HepG2 (cell line): ENCODE results near the gene TAF12. TPM values are rescaled to one million over a fixed set of nuclear protein-coding genes. Genes with fewer than 3 reads are reported as not detected.

ENCODE experiments used
- ATAC-seq: fragments of 200-7000 bp; cut with Tn5 transposase; 3 replicates; pipeline ENCODE4 v1.9.1; 2020; ENCODE audit warnings: mild to moderate bottlenecking, moderate library complexity
- BruUV-seq: library from RNA; stranded (reverse); fragments of 400-500 nt; replicated peaks from 2 replicates; lab custom pipeline; 2021; lab: Mats Ljungman, UMichigan
- CTCF ChIA-PET: fragments of 300-600 bp; formaldehyde crosslinking; extraction: SDS; loops from one replicate; lab custom pipeline; 2021; ENCODE audit warnings: low total read pairs, inconsistent platforms, low intra/inter-chr PET ratio; lab: Yijun Ruan, JAX
- POLR2A ChIA-PET: fragments of 350-600 bp; sonication (Branson Sonifier 250); formaldehyde crosslinking; loops from one replicate; lab custom pipeline; 2020; ENCODE audit warnings: antibody characterized with exemption, inconsistent platforms; lab: Yijun Ruan, JAX
- DNase-seq: peaks from one replicate; pipeline ENCODE4 v3.0.0-alpha.2; 2015; ENCODE audit warnings: low spot score
- FAIRE-seq: peaks from 3 replicates; lab custom pipeline; 2011; peaks lifted over from hg19 to GRCh38; lab: Jason Lieb, UNC
- H2AFZ ChIP-seq: one replicate; pipeline ENCODE4 v1.6.1; 2011; ENCODE audit warnings: low read length, inconsistent platforms
- H3K27ac ChIP-seq: fragments of 300-600 bp; 3 replicates; pipeline ENCODE4 v1.8.0; 2011; ENCODE audit warnings: mixed run types, mild to moderate bottlenecking, mixed read lengths, low read length, inconsistent platforms; ENCODE audit not compliant: insufficient read depth; ENCODE audit errors: extremely low read length
- H3K27me3 ChIP-seq, 2 experiments: fragments of 200-600 bp in 1 of 2; 2 replicates in 1 of 2; 3 replicates in 1 of 2; pipeline versions ENCODE4 v1.6.0 to v1.8.0; 2011; ENCODE audit warnings: low read length in 2 of 2, mild to moderate bottlenecking in 2 of 2, moderate library complexity in 2 of 2, inconsistent platforms in 1 of 2; ENCODE audit not compliant: insufficient read depth in 2 of 2, control insufficient read depth in 1 of 2
- H3K36me3 ChIP-seq, 2 experiments: fragments of 200-600 bp in 1 of 2; replicated peaks in 1 of 2; 2 replicates in 1 of 2; 3 replicates in 1 of 2; pipeline versions ENCODE4 v1.5.1 to v1.8.0; 2011; ENCODE audit warnings: low read length in 2 of 2, inconsistent platforms in 1 of 2; ENCODE audit not compliant: insufficient read depth in 2 of 2, control insufficient read depth in 1 of 2
- H3K4me1 ChIP-seq: 2 replicates; pipeline ENCODE4 v1.5.1; 2012; ENCODE audit warnings: low read length, inconsistent platforms; ENCODE audit not compliant: insufficient read depth
- H3K4me2 ChIP-seq: 2 replicates; pipeline ENCODE4 v1.6.0; 2011; ENCODE audit warnings: low read depth, low read length, inconsistent platforms
- H3K4me3 ChIP-seq, 3 experiments: fragments of 200-600 bp in 1 of 3; sonication (generic), shearing (Covaris generic) in 1 of 3; replicated peaks in 1 of 3; 2 replicates each; pipeline ENCODE4 v1.5.1; 2011 to 2016; ENCODE audit warnings: low read length in 3 of 3, inconsistent platforms in 2 of 3, low read depth in 2 of 3, mild to moderate bottlenecking in 2 of 3, control low read depth in 1 of 3, mixed read lengths in 1 of 3; ENCODE audit not compliant: insufficient read depth in 1 of 3
- H3K79me2 ChIP-seq: one replicate; pipeline ENCODE4 v1.6.1; 2011; ENCODE audit warnings: low read length, inconsistent platforms; ENCODE audit not compliant: insufficient read depth
- H3K9ac ChIP-seq: 2 replicates; pipeline ENCODE4 v1.6.0; 2011; ENCODE audit warnings: mild to moderate bottlenecking, low read depth, low read length, inconsistent platforms; ENCODE audit not compliant: insufficient read depth
- H3K9me3 ChIP-seq: 2 replicates; pipeline ENCODE4 v1.5.1; 2012; ENCODE audit warnings: mild to moderate bottlenecking, low read length
- H4K20me1 ChIP-seq: 2 replicates; pipeline ENCODE4 v1.6.0; 2011; ENCODE audit warnings: inconsistent platforms, mild to moderate bottlenecking, low read length, moderate library complexity; ENCODE audit not compliant: insufficient read depth
- ATF7 ChIP-seq, 2 experiments: fragments of 450-650 bp in 1 of 2; sonication (generic) in 1 of 2; formaldehyde crosslinking in 1 of 2; IDR thresholded peaks; 2 replicates each; pipeline versions ENCODE4 v1.4.0 to v1.6.1; 2016 to 2020; ENCODE audit warnings: antibody characterized with exemption in 1 of 2, mild to moderate bottlenecking in 1 of 2, missing genetic modification reagents in 1 of 2
- EED ChIP-seq: sonication (generic); formaldehyde crosslinking; IDR thresholded peaks from 2 replicates; pipeline ENCODE4 v1.5.0; 2020; ENCODE audit warnings: mild to moderate bottlenecking, missing genetic modification reagents
- ELF1 ChIP-seq: sonication (generic); formaldehyde crosslinking; IDR thresholded peaks from 2 replicates; pipeline ENCODE4 v1.4.0; 2020; ENCODE audit warnings: missing genetic modification reagents
- ELF3 ChIP-seq: IDR thresholded peaks from 2 replicates; pipeline ENCODE4 v1.6.1; 2016; ENCODE audit warnings: missing genetic modification reagents, missing compliant biosample characterization
- LCORL ChIP-seq, 2 experiments: fragments of 450-650 bp in 1 of 2; sonication (generic) in 1 of 2; formaldehyde crosslinking in 1 of 2; IDR thresholded peaks; 2 replicates each; pipeline versions ENCODE4 v1.5.0 to v1.6.1; 2017 to 2020; ENCODE audit warnings: antibody characterized with exemption in 1 of 2, missing genetic modification reagents in 1 of 2
- MLXIP ChIP-seq: sonication (generic); formaldehyde crosslinking; IDR thresholded peaks from 2 replicates; pipeline ENCODE4 v1.9.0; 2021; ENCODE audit warnings: missing genetic modification reagents, borderline replicate concordance
- NR2C2 ChIP-seq: sonication (generic); formaldehyde crosslinking; IDR thresholded peaks from 2 replicates; pipeline ENCODE4 v1.4.0; 2020; ENCODE audit warnings: missing genetic modification reagents, mild to moderate bottlenecking, moderate library complexity, borderline replicate concordance
- POLR2G ChIP-seq: fragments of 200-400 bp; formaldehyde crosslinking; IDR thresholded peaks from 2 replicates; pipeline ENCODE4 v1.6.1; 2018; ENCODE audit warnings: mild to moderate bottlenecking, low read depth, low read length, moderate library complexity
- SRSF1 ChIP-seq: fragments of 200-400 bp; formaldehyde crosslinking; optimal IDR thresholded peaks from 2 replicates; pipeline ENCODE3; 2017; ENCODE audit warnings: mild to moderate bottlenecking, low read depth, low read length, moderate library complexity
- SRSF4 ChIP-seq: fragments of 200-400 bp; formaldehyde crosslinking; IDR thresholded peaks from one replicate; pipeline ENCODE4 v1.6.1; 2018; ENCODE audit warnings: mild to moderate bottlenecking, low read depth, low read length, moderate library complexity; ENCODE audit not compliant: poor library complexity, severe bottlenecking
- ZBTB8A ChIP-seq: sonication (generic); formaldehyde crosslinking; IDR thresholded peaks from 2 replicates; pipeline ENCODE4 v1.4.0; 2020; ENCODE audit warnings: mild to moderate bottlenecking, low read depth, missing genetic modification reagents, borderline replicate concordance
- ZC3H13 ChIP-seq: sonication (generic); formaldehyde crosslinking; IDR thresholded peaks from 2 replicates; pipeline ENCODE4 v1.8.1; 2023; ENCODE audit warnings: mild to moderate bottlenecking, missing genetic modification reagents, moderate library complexity
- ZFP90 ChIP-seq: sonication (generic); formaldehyde crosslinking; IDR thresholded peaks from 2 replicates; pipeline ENCODE4 v1.8.0; 2022; ENCODE audit warnings: missing genetic modification reagents, mild to moderate bottlenecking, inconsistent platforms, borderline replicate concordance
- ZNF205 ChIP-seq: IDR thresholded peaks from 2 replicates; pipeline ENCODE4 v1.6.1; 2018; ENCODE audit warnings: missing biosample characterization, missing genetic modification reagents
- ZNF639 ChIP-seq: conservative IDR thresholded peaks from 2 replicates; pipeline ENCODE4 v1.6.1; 2018; ENCODE audit warnings: missing genetic modification reagents
- ZNF878 ChIP-seq: sonication (generic); formaldehyde crosslinking; IDR thresholded peaks from 2 replicates; pipeline ENCODE4 v1.8.1; 2023; ENCODE audit warnings: mild to moderate bottlenecking, missing genetic modification reagents, moderate library complexity
- WGBS: methylation state at CpG from one replicate; pipeline ENCODE4 v1.1.6; 2017; ENCODE audit warnings: low lambda C conversion rate; 5-methylcytosine and 5-hydroxymethylcytosine counted together
- in situ Hi-C: cut with HindIII; loops from 2 replicates; pipeline ENCODE4 v1.10.0; 2017; ENCODE audit warnings: low pct_unique_long_range_greater_than_20kb; ENCODE audit not compliant: extremely low pct_ligation_motif_present
- intact Hi-C: fragments of 100-400 bp; cut with micrococcal nuclease; formaldehyde crosslinking; loops from one replicate; pipeline ENCODE4 v1.10.0; 2022; ENCODE audit not compliant: unreplicated experiment
- polyA plus RNA-seq, 8 experiments: library from polyadenylated mRNA; depleted of rRNA in 3 of 8; stranded (reverse) in 7 of 8; unstranded in 1 of 8; fragments of >200 nt; fragmentation: Illumina TruSeq in 4 of 8; extraction: Trizol in 4 of 8; gene quantifications; 2 replicates each; pipeline versions ENCODE4 v1.2.1 to v1.2.3, GENCODE V29; 2011 to 2016; ENCODE audit warnings: low read depth in 4 of 8, missing spikeins in 1 of 8, mixed read lengths in 1 of 8; ENCODE audit not compliant: insufficient read depth in 1 of 8
- total RNA-seq, 5 experiments: library from RNA; depleted of rRNA; stranded (reverse); fragments of >200 nt; fragmentation: Illumina TruSeq; extraction: Trizol; gene quantifications; 2 replicates each; pipeline ENCODE4 v1.2.3, GENCODE V29; 2016; ENCODE audit warnings: low read depth in 1 of 5

The TAF12 gene
- total and polyA plus RNA-seq, 2 of the 13 experiments (the other 11 are each of a cell fraction or from before 2014, with no cell fraction given): 16.3 to 17.1 TPM

- TF ChIP-seq ZBTB8A (CRISPR knock-in tag): no peak
These were observed 28.4 kb upstream of the TAF12 start (continued) for GRCh38 chr1:28671254-28671780.

GRCh38 chr1:28668956-28669723, 26.3 kb upstream of the TAF12 start:
- Histone ChIP-seq H2AFZ (no peak overlapping the region), H3K9me3 (no peaks in the 10 kb centered on the region), H3K79me2 (peaks cover 6% of the 10 kb centered on the region), H3K36me3 (no peaks in the 10 kb centered on the region; a peak in 1 of 5 replicates), H3K27me3 (no peaks in the 10 kb centered on the region; a peak in 2 of 5 replicates), H3K4me1 (peaks cover 34% of the 10 kb centered on the region), H4K20me1 (no peaks in the 10 kb centered on the region), H3K9ac (peak overlapping the region; percentile 94), H3K4me3 (peak overlapping the region; percentile 81 to 97 (median 92)), H3K27ac (peak overlapping the region; percentile 97), H3K4me2 (peak overlapping the region; percentile 94)
- ATAC-seq (peak; percentile 73), DNase-seq (peak; percentile 33), FAIRE-seq (peak; percentile 30)
- intact Hi-C loops: loop anchor here (5.0 kb wide), 1 partner anchor 68 kb away; the partner anchor contains the start of gene YTHDF2
- CTCF ChIA-PET: no interaction called here
- in situ Hi-C loops: no loop called here
- WGBS: 0% methylated on average over 18 of the region's 63 CpGs
- BruUV-seq: no TSS peak
- POLR2A ChIA-PET: interaction anchor here (0.6 to 4.4 kb wide), 14 partner anchors 8 to 183 kb away, joined by 3 to 115 read pairs (median 4); partner anchors contain the start of genes RNU11, TAF12 and YTHDF2
- TF ChIP-seq MLXIP (CRISPR knock-in tag): no peak
- TF ChIP-seq ATF7 (IDR thresholded peaks at IDR 0.05): no peak
- peak; percentile 46; the same call in 1 of the 2 replicates for TF ChIP-seq ATF7 (CRISPR knock-in tag; IDR thresholded peaks at IDR 0.05)
- TF ChIP-seq POLR2G: peak; percentile 59
- TF ChIP-seq SRSF1: peak; percentile 90
- no peak for TF ChIP-seq LCORL (IDR thresholded peaks at IDR 0.05)
- TF ChIP-seq LCORL (CRISPR knock-in tag; IDR thresholded peaks at IDR 0.05): no peak
- peak; percentile 39; the same call in 1 of the 2 replicates for TF ChIP-seq NR2C2
- TF ChIP-seq SRSF4: no peak
- TF ChIP-seq ZNF639 (CRISPR knock-in tag): 0 out of 2 replicates have a peak, but pooled peaks have one; percentile 26
- TF ChIP-seq ZC3H13 (CRISPR knock-in tag): no peak
- TF ChIP-seq ZNF205 (CRISPR knock-in tag): peak; percentile 40; the same call in 1 of the 2 replicates
- TF ChIP-seq ZNF878 (CRISPR knock-in tag): no peak
- no peak for TF ChIP-seq EED
- TF ChIP-seq ZFP90 (CRISPR knock-in tag): no peak
- peak; percentile 29; the same call in 1 of the 2 replicates for TF ChIP-seq ELF1 (CRISPR knock-in tag)
- peak; percentile 6; the same call in 1 of the 2 replicates for TF ChIP-seq ELF3
